CD14-positive monocyte (primary cell): ENCODE results near the gene HOXD4. TPM values are rescaled to one million over a fixed set of nuclear protein-coding genes. Genes with fewer than 3 reads are reported as not detected.

Source experiments
- DNase-seq, 3 donors: peaks; one replicate each; pipeline ENCODE4 v3.0.0-alpha.2; 2011 to 2022
- H2AFZ ChIP-seq: 2 replicates; pipeline ENCODE4 v1.6.0; 2012; ENCODE audit warnings: mild to moderate bottlenecking, low read depth, low read length, inconsistent platforms; ENCODE audit not compliant: insufficient read depth, poor library complexity, severe bottlenecking
- H3K27ac ChIP-seq, 2 donors: 1 replicate in 1 of 2; 2 replicates in 1 of 2; pipeline ENCODE4 v1.5.1; 2012 to 2013; ENCODE audit warnings: low read length in 2 of 2, control low read depth in 1 of 2, inconsistent platforms in 1 of 2, low read depth in 1 of 2, mild to moderate bottlenecking in 1 of 2
- H3K27me3 ChIP-seq, 2 donors: one replicate each; pipeline versions ENCODE4 v1.6.0 to v1.6.1; 2011 to 2013; ENCODE audit warnings: low read length in 2 of 2; ENCODE audit not compliant: control insufficient read depth in 2 of 2, insufficient read depth in 2 of 2
- H3K36me3 ChIP-seq, 2 donors: replicated peaks in 1 of 2; 1 replicate in 1 of 2; 2 replicates in 1 of 2; pipeline versions ENCODE4 v1.5.1 to v1.6.1; 2012 to 2013; ENCODE audit warnings: low read length in 2 of 2, control low read depth in 1 of 2, inconsistent platforms in 1 of 2, mild to moderate bottlenecking in 1 of 2; ENCODE audit not compliant: insufficient read depth in 2 of 2, control insufficient read depth in 1 of 2
- H3K4me1 ChIP-seq, 2 donors: 1 replicate in 1 of 2; 2 replicates in 1 of 2; pipeline versions ENCODE4 v1.5.1 to v1.6.1; 2012 to 2013; ENCODE audit warnings: low read length in 2 of 2, control low read depth in 1 of 2, inconsistent platforms in 1 of 2, mild to moderate bottlenecking in 1 of 2, moderate library complexity in 1 of 2; ENCODE audit not compliant: insufficient read depth in 2 of 2, control insufficient read depth in 1 of 2
- H3K4me2 ChIP-seq: replicated peaks from 2 replicates; pipeline ENCODE3; 2012; ENCODE audit warnings: low read length, moderate library complexity, mild to moderate bottlenecking; ENCODE audit not compliant: poor library complexity, severe bottlenecking; ENCODE audit errors: extremely low read depth
- H3K4me3 ChIP-seq, 3 experiments: fragments of 200-600 bp in 1 of 3; sonication (generic) in 1 of 3; replicated peaks in 1 of 3; 1 replicate in 2 of 3; 2 replicates in 1 of 3; pipeline ENCODE4 v1.5.1; 2011 to 2013; ENCODE audit warnings: low read length in 3 of 3, mild to moderate bottlenecking in 3 of 3, control low read depth in 2 of 3, low read depth in 2 of 3, inconsistent platforms in 1 of 3, moderate library complexity in 1 of 3
- H3K79me2 ChIP-seq: 2 replicates; pipeline ENCODE4 v1.6.0; 2012; ENCODE audit warnings: mild to moderate bottlenecking, control low read depth, inconsistent platforms, low read length, moderate library complexity; ENCODE audit not compliant: insufficient read depth
- H3K9ac ChIP-seq: 2 replicates; pipeline ENCODE4 v1.6.0; 2017; ENCODE audit warnings: low read length, mild to moderate bottlenecking; ENCODE audit not compliant: insufficient read depth, poor library complexity, severe bottlenecking
- H3K9me3 ChIP-seq, 2 donors: replicated peaks in 1 of 2; 1 replicate in 1 of 2; 2 replicates in 1 of 2; pipeline versions ENCODE4 v1.5.1 to v1.6.1; 2012 to 2013; ENCODE audit warnings: low read length in 2 of 2, control low read depth in 1 of 2; ENCODE audit not compliant: control insufficient read depth in 1 of 2, insufficient read depth in 1 of 2
- H4K20me1 ChIP-seq: 2 replicates; pipeline ENCODE4 v1.6.0; 2012; ENCODE audit warnings: mild to moderate bottlenecking, low read length, control low read depth, moderate library complexity; ENCODE audit not compliant: insufficient read depth
- H3K27ac Mint-ChIP-seq, 7 donors: one replicate each; pipeline ENCODE4 v1.8.0; 2020; ENCODE audit warnings: mild to moderate bottlenecking in 7 of 7, mixed read lengths in 7 of 7, moderate library complexity in 6 of 7, inconsistent platforms in 2 of 7
- H3K27me3 Mint-ChIP-seq, 3 donors: one replicate each; pipeline ENCODE4 v1.8.0; 2021 to 2022; ENCODE audit warnings: low read depth in 3 of 3, mild to moderate bottlenecking in 3 of 3, mixed read lengths in 3 of 3, moderate library complexity in 3 of 3, inconsistent platforms in 1 of 3
- H3K36me3 Mint-ChIP-seq, 2 donors: one replicate each; pipeline ENCODE4 v1.8.0; 2020; ENCODE audit warnings: mixed read lengths in 2 of 2, inconsistent platforms in 1 of 2, mild to moderate bottlenecking in 1 of 2
- H3K4me1 Mint-ChIP-seq: one replicate; pipeline ENCODE4 v1.8.0; 2020; ENCODE audit warnings: mild to moderate bottlenecking, mixed read lengths
- H3K4me3 Mint-ChIP-seq, 2 donors: one replicate each; pipeline ENCODE4 v1.8.0; 2020; ENCODE audit warnings: mild to moderate bottlenecking in 2 of 2, mixed read lengths in 2 of 2, moderate library complexity in 1 of 2
- H3K9me3 Mint-ChIP-seq, 7 donors: one replicate each; pipeline ENCODE4 v1.8.0; 2020 to 2022; ENCODE audit warnings: mixed read lengths in 7 of 7, mild to moderate bottlenecking in 6 of 7, moderate library complexity in 6 of 7, inconsistent platforms in 2 of 7
- CTCF ChIP-seq: fragments of 200-600 bp; IDR thresholded peaks from one replicate; pipeline ENCODE4 v1.8.0; 2022; ENCODE audit warnings: antibody characterized with exemption, mild to moderate bottlenecking
- WGBS: methylation state at CpG from one replicate; pipeline ENCODE4 v1.1.5; 2013; ENCODE audit warnings: missing lambda C conversion rate; ENCODE audit not compliant: insufficient coverage; 5-methylcytosine and 5-hydroxymethylcytosine counted together
- intact Hi-C, 2 donors: fragments of 100-400 bp; cut with micrococcal nuclease; formaldehyde crosslinking; loops; one replicate each; pipeline versions ENCODE4 v1.15.0 to v1.15.1; 2023
- polyA plus RNA-seq, 3 donors: library from polyadenylated mRNA; depleted of rRNA in 1 of 3; unstranded in 2 of 3; stranded (reverse) in 1 of 3; fragments of 300-500 nt in 2 of 3; fragments of >200 nt in 1 of 3; fragmentation: Illumina TruSeq in 2 of 3; gene quantifications; 1 replicate in 2 of 3; 2 replicates in 1 of 3; pipeline ENCODE4 v1.2.3, GENCODE V29; 2012 to 2021

HOXD4 gene
- polyA plus RNA-seq, 3 donors, result not detected

GRCh38 chr2:176130957-176131847, 20.1 kb upstream of the HOXD4 start:
- no peak overlapping the region for H3K9ac ChIP-seq
- intact Hi-C loops, result loop anchor here in 1 of 2 donors (5.0 kb wide), 1 partner anchor 1794 kb away; no protein-coding TSS in a partner anchor
- Mint-ChIP-seq H3K36me3 (peaks cover 0 to 25% of the 10 kb centered on the region in 2 donors), H3K27ac (no peak overlapping the region), H3K9me3 (peaks cover 0 to 43% (median 22%) of the 10 kb centered on the region in 7 donors), H3K4me3 (peak overlapping the region; percentile 63 to 84), H3K27me3 (peaks cover 93 to 98% (median 93%) of the 10 kb centered on the region in 3 donors), H3K4me1 (peaks cover 38% of the 10 kb centered on the region)
- H3K4me1 ChIP-seq, result peaks cover 15 to 32% of the 10 kb centered on the region in 2 donors
- peaks cover 92 to 94% of the 10 kb centered on the region in 2 donors for H3K27me3 ChIP-seq
- H3K36me3 ChIP-seq, result no peaks in the 10 kb centered on the region
- DNase-seq, result no peak
- WGBS, result no CpG with 5 or more reads among the region's 15 CpGs
- peaks cover under 1 to 56% of the 10 kb centered on the region in 2 donors for H3K9me3 ChIP-seq
- H3K27ac ChIP-seq, result no peak overlapping the region
- no peaks in the 10 kb centered on the region for H3K79me2 ChIP-seq
- TF ChIP-seq CTCF, result no peak
- H4K20me1 ChIP-seq, result no peaks in the 10 kb centered on the region
- H2AFZ ChIP-seq, result no peak overlapping the region
- H3K4me2 ChIP-seq, result no peak overlapping the region
- H3K4me3 ChIP-seq, result peak overlapping the region in 1 of 3 experiments; percentile 56

- peaks cover 0 to 25% of the 10 kb centered on the region in 2 donors for H3K36me3 Mint-ChIP-seq
- peaks cover 40% of the 10 kb centered on the region for H3K4me1 Mint-ChIP-seq
- intact Hi-C loops, result loop anchor here in 1 of 2 donors (5.0 kb wide), 1 partner anchor 1795 kb away; no protein-coding TSS in a partner anchor
- Histone ChIP-seq H3K4me1 (peaks cover 18 to 38% of the 10 kb centered on the region in 2 donors), H3K9ac (no peak overlapping the region), H4K20me1 (no peaks in the 10 kb centered on the region), H3K79me2 (no peaks in the 10 kb centered on the region), H2AFZ (no peak overlapping the region), H3K27me3 (peaks cover 92% of the 10 kb centered on the region in 2 donors), H3K4me2 (peak overlapping the region; percentile 65), H3K27ac (no peak overlapping the region), H3K9me3 (peaks cover 3 to 62% of the 10 kb centered on the region in 2 donors), H3K4me3 (peak overlapping the region in 1 of 3 experiments; percentile 62), H3K36me3 (no peaks in the 10 kb centered on the region)
- peaks cover 0 to 44% (median 22%) of the 10 kb centered on the region in 7 donors for H3K9me3 Mint-ChIP-seq
- H3K27ac Mint-ChIP-seq, result no peak overlapping the region
- DNase-seq, result no peak
- H3K27me3 Mint-ChIP-seq, result peaks cover 90 to 98% (median 91%) of the 10 kb centered on the region in 3 donors
- peak overlapping the region in 1 of 2 donors; percentile 91 for H3K4me3 Mint-ChIP-seq
- no CpG with 5 or more reads among the region's 4 CpGs for WGBS
- TF ChIP-seq CTCF, result no peak
Measured at GRCh38 chr2:176131848-176132158, 19.5 kb upstream of the HOXD4 start.
